PC-9 (cell line): ENCODE results near the gene MAML3. TPM values are rescaled to one million over a fixed set of nuclear protein-coding genes. Genes with fewer than 3 reads are reported as not detected.

ENCODE experiments used
- BruUV-seq: library from RNA; stranded (reverse); fragments of 400-500 nt; replicated peaks from 2 replicates; lab custom pipeline; 2021; lab: Mats Ljungman, UMichigan
- CTCF ChIA-PET: fragments of 300-600 bp; sonication (Branson Sonifier 250); formaldehyde crosslinking; loops from one replicate; lab custom pipeline; 2022; ENCODE audit warnings: antibody characterized with exemption; lab: Charles Lee
- POLR2A ChIA-PET: fragments of 300-600 bp; sonication (Branson Sonifier 250); formaldehyde crosslinking; loops from one replicate; lab custom pipeline; 2022; ENCODE audit warnings: antibody characterized with exemption; ENCODE audit not compliant: unreplicated experiment; lab: Charles Lee
- DNase-seq, 2 experiments: peaks; one replicate each; pipeline versions ENCODE4 v3.0.0 to v3.0.0-alpha.2; 2015 to 2022; ENCODE audit warnings: mixed read lengths in 1 of 2
- H2AFZ ChIP-seq: fragments of 200-600 bp; sonication (generic); 2 replicates; pipeline ENCODE4 v1.8.1; 2017; ENCODE audit warnings: antibody characterized with exemption
- H3F3A ChIP-seq: fragments of 200-600 bp; sonication (generic); 2 replicates; pipeline ENCODE4 v1.8.1; 2017; ENCODE audit warnings: antibody characterized with exemption, mild to moderate bottlenecking, low read depth; ENCODE audit not compliant: insufficient read depth
- H3K27ac ChIP-seq: fragments of 200-600 bp; sonication (generic); 2 replicates; pipeline ENCODE4 v1.6.1; 2016; ENCODE audit warnings: mixed run types
- H3K27me3 ChIP-seq: fragments of 200-600 bp; sonication (generic); 2 replicates; pipeline ENCODE4 v1.6.1; 2016; ENCODE audit warnings: low read depth, mixed run types; ENCODE audit not compliant: insufficient read depth
- H3K36me3 ChIP-seq: fragments of 200-600 bp; sonication (generic); 2 replicates; pipeline ENCODE4 v1.6.1; 2016; ENCODE audit warnings: low read depth, mixed run types
- H3K4me1 ChIP-seq: fragments of 200-600 bp; sonication (generic); replicated peaks from 2 replicates; pipeline ENCODE4 v1.6.1; 2016; ENCODE audit warnings: mixed run types; ENCODE audit not compliant: insufficient read depth
- H3K4me2 ChIP-seq: fragments of 200-600 bp; sonication (generic); 2 replicates; pipeline ENCODE4 v1.6.1; 2017; ENCODE audit warnings: mixed run types
- H3K4me3 ChIP-seq: fragments of 200-600 bp; sonication (generic); 2 replicates; pipeline ENCODE4 v1.6.1; 2016; ENCODE audit warnings: mixed run types
- H3K79me2 ChIP-seq: fragments of 200-600 bp; sonication (generic); 2 replicates; pipeline ENCODE4 v1.6.1; 2017; ENCODE audit warnings: low read depth, mixed run types
- H3K9me2 ChIP-seq: fragments of 200-600 bp; sonication (generic); 2 replicates; pipeline ENCODE4 v1.8.1; 2017; ENCODE audit warnings: mild to moderate bottlenecking; ENCODE audit not compliant: insufficient read depth
- H3K9me3 ChIP-seq: fragments of 200-600 bp; sonication (generic); 2 replicates; pipeline ENCODE4 v1.8.1; 2016; ENCODE audit warnings: low read depth; ENCODE audit not compliant: insufficient read depth
- H4K20me1 ChIP-seq: fragments of 200-600 bp; sonication (generic); 2 replicates; pipeline ENCODE4 v1.8.1; 2017; ENCODE audit not compliant: insufficient read depth
- EZH2 ChIP-seq: fragments of 200-600 bp; sonication (generic); IDR thresholded peaks from 2 replicates; pipeline ENCODE4 v1.8.0; 2017; ENCODE audit warnings: antibody characterized with exemption, low read depth
- intact Hi-C: fragments of 100-400 bp; cut with micrococcal nuclease; formaldehyde crosslinking; loops from one replicate; pipeline ENCODE4 v1.10.0; 2022; ENCODE audit not compliant: unreplicated experiment
- total RNA-seq: library from RNA; stranded (reverse); gene quantifications from 2 replicates; pipeline ENCODE4 v1.2.3, GENCODE V29; 2021
- TF ChIP-seq, protein P1 (sequence below): fragments of 200-600 bp; sonication (generic); conservative IDR thresholded peaks from 2 replicates; pipeline ENCODE4 v1.6.1; 2017; ENCODE audit warnings: mixed run types, antibody characterized with exemption, mild to moderate bottlenecking, moderate library complexity

MAML3 gene
- total RNA-seq, 1 experiment from 2014 or later, result 15.2 TPM

DNA sequence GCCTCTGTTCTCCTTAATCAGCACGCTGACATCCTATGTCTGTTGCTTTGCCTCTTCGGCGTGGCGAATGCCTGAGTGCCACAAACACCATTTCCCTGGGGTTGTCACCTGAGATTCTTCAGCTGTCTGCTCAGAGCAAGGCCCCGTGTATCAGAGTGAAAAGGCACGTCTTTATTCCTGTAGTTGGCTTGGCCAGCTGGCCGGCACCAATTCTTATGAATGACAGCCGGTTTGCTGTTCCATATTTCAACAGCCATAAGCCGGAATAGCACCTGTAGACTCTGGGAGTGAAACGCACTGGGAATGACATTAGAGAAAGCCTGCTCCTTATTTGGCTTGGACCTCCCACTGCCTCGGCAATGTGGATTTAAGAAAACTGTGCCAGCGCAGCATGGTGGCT is 399.0 kb downstream of the MAML3 start:
- no peak overlapping the region for H3K4me2 ChIP-seq
- ChIA-PET POLR2A (interaction anchor here (0.6 kb wide), 1 partner anchor 669 kb away, joined by 3 read pairs; no protein-coding TSS in a partner anchor), CTCF (no interaction called here)
- H4K20me1 ChIP-seq, result no peaks in the 10 kb centered on the region; the same call in 1 of the 2 replicates
- H3K9me3 ChIP-seq, result no peaks in the 10 kb centered on the region
- no peaks in the 10 kb centered on the region for H3K4me1 ChIP-seq
- no peak overlapping the region for H3K27ac ChIP-seq
- no peak for DNase-seq
- H3F3A ChIP-seq, result no peaks in the 10 kb centered on the region
- no peaks in the 10 kb centered on the region for H3K9me2 ChIP-seq
- no peaks in the 10 kb centered on the region for H3K27me3 ChIP-seq
- intact Hi-C loops, result no loop called here
- no peaks in the 10 kb centered on the region for H3K36me3 ChIP-seq
- H2AFZ ChIP-seq, result no peak overlapping the region
- TF ChIP-seq, protein P1, sequence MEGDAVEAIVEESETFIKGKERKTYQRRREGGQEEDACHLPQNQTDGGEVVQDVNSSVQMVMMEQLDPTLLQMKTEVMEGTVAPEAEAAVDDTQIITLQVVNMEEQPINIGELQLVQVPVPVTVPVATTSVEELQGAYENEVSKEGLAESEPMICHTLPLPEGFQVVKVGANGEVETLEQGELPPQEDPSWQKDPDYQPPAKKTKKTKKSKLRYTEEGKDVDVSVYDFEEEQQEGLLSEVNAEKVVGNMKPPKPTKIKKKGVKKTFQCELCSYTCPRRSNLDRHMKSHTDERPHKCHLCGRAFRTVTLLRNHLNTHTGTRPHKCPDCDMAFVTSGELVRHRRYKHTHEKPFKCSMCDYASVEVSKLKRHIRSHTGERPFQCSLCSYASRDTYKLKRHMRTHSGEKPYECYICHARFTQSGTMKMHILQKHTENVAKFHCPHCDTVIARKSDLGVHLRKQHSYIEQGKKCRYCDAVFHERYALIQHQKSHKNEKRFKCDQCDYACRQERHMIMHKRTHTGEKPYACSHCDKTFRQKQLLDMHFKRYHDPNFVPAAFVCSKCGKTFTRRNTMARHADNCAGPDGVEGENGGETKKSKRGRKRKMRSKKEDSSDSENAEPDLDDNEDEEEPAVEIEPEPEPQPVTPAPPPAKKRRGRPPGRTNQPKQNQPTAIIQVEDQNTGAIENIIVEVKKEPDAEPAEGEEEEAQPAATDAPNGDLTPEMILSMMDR, result no peak
- TF ChIP-seq EZH2, result no peak
- no peaks in the 10 kb centered on the region for H3K79me2 ChIP-seq
- BruUV-seq, result no TSS peak
- no peak overlapping the region for H3K4me3 ChIP-seq

DNA sequence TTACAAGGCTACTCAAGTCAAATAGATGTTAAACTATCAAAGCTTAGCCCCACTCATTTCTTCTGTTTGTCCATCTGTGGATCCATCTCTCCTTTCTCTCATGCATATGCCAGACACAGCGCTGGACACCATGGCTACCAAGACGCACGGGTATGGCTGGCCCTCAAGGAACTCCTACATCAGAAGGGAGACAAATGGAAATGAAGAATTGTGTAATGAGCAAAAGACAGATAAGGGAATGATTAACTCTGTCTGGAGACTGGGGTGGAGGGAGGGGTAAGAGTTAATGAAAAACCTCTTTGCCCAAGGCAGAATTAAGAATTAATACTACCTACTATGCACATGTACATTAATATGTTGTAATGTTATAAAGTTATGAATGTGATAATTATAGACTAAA is 400.3 kb downstream of the MAML3 start:
- no peaks in the 10 kb centered on the region for H3F3A ChIP-seq
- H2AFZ ChIP-seq, result no peak overlapping the region
- H3K4me2 ChIP-seq, result no peak overlapping the region
- H3K27ac ChIP-seq, result no peak overlapping the region
- ChIA-PET POLR2A (no interaction called here), CTCF (no interaction called here)
- H4K20me1 ChIP-seq, result no peaks in the 10 kb centered on the region
- TF ChIP-seq, protein P1, result no peak
- no peak for TF ChIP-seq EZH2
- DNase-seq, result no peak
- intact Hi-C loops, result no loop called here
- no peak overlapping the region for H3K4me3 ChIP-seq
- no TSS peak for BruUV-seq
- H3K9me2 ChIP-seq, result no peaks in the 10 kb centered on the region
- H3K27me3 ChIP-seq, result no peaks in the 10 kb centered on the region
- no peaks in the 10 kb centered on the region for H3K36me3 ChIP-seq
- no peaks in the 10 kb centered on the region for H3K9me3 ChIP-seq
- no peaks in the 10 kb centered on the region for H3K4me1 ChIP-seq
- no peaks in the 10 kb centered on the region for H3K79me2 ChIP-seq

DNA sequence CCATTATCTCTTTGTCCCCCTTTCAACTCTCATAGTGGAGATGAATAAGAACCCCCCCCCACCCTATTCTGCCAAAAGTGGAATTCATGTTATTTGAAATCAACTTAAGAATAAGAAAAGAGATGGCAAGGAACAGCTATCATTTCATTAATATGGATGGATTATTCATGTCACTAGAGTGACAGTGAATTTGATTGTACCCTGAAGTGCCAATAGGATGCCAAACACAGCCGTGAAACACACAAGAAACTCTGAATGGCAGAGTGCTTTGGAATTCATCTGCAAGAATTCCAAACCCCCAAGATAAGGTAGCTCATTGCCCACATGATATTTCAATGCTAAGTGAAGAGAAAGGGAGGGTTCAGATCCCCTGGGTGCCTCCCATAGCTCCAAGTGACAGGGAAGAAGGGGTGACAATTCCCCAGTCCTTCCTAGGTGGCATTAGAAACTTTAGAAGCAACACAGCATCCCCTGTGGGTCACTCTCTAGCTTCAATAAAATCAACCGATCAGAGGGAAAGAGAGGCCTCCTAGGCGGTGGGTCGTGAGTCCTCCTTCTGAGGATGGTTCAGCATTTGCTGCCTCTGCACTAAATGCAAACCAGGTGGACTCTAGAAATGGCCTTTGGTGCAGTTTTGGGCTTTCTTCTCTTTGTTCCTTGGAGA is 404.0 kb downstream of the MAML3 start:
- ChIA-PET CTCF (interaction anchor here (0.6 kb wide), 1 partner anchor 511 kb away, joined by 3 read pairs; no protein-coding TSS in a partner anchor), POLR2A (no interaction called here)
- BruUV-seq, result no TSS peak
- Histone ChIP-seq H4K20me1 (no peaks in the 10 kb centered on the region), H3K79me2 (no peaks in the 10 kb centered on the region), H2AFZ (no peak overlapping the region), H3K4me3 (no peak overlapping the region), H3K4me1 (no peaks in the 10 kb centered on the region), H3K27ac (no peak overlapping the region), H3K27me3 (no peaks in the 10 kb centered on the region), H3F3A (no peaks in the 10 kb centered on the region), H3K9me3 (no peaks in the 10 kb centered on the region), H3K36me3 (no peaks in the 10 kb centered on the region), H3K4me2 (no peak overlapping the region), H3K9me2 (no peaks in the 10 kb centered on the region)
- no peak for TF ChIP-seq EZH2
- TF ChIP-seq, protein P1, result no peak
- intact Hi-C loops, result no loop called here
- no peak for DNase-seq
